B cell (primary cell): ENCODE results near the gene BCL2L1. TPM values are rescaled to one million over a fixed set of nuclear protein-coding genes. Genes with fewer than 3 reads are reported as not detected.

ENCODE experiments used
- ATAC-seq: fragments of 200-7000 bp; cut with Tn5 transposase; one replicate; pipeline ENCODE4 v1.10.0; 2021; ENCODE audit warnings: low read depth, mild to moderate bottlenecking, moderate number of reproducible peaks, moderate library complexity
- CTCF ChIA-PET: fragments of 350-600 bp; sonication (Branson Sonifier 250); formaldehyde crosslinking; loops from one replicate; lab custom pipeline; 2021; ENCODE audit warnings: antibody characterized with exemption, inconsistent platforms; lab: Charles Lee
- POLR2A ChIA-PET: fragments of 350-600 bp; sonication (Branson Sonifier 250); formaldehyde crosslinking; loops from one replicate; lab custom pipeline; 2021; ENCODE audit warnings: antibody characterized with exemption; lab: Charles Lee
- DNase-seq: peaks from one replicate; pipeline ENCODE4 v3.0.0; 2013
- H2AFZ ChIP-seq: 2 replicates; pipeline ENCODE4 v1.6.1; 2012; ENCODE audit warnings: mild to moderate bottlenecking, low read depth, low read length; ENCODE audit not compliant: insufficient read depth, poor library complexity, severe bottlenecking
- H3K27ac ChIP-seq, 2 donors: 1 replicate in 1 of 2; 2 replicates in 1 of 2; pipeline ENCODE4 v1.5.1; 2012 to 2013; ENCODE audit warnings: low read length in 2 of 2, mild to moderate bottlenecking in 2 of 2, moderate library complexity in 1 of 2
- H3K27me3 ChIP-seq, 4 experiments: fragments of 200-600 bp in 1 of 4; sonication (generic) in 1 of 4; replicated peaks in 1 of 4; 1 replicate in 2 of 4; 2 replicates in 2 of 4; pipeline versions ENCODE4 v1.6.1 to v1.7.0; 2013 to 2016; ENCODE audit warnings: low read length in 3 of 4, mild to moderate bottlenecking in 2 of 4, mixed read lengths in 1 of 4, moderate library complexity in 1 of 4; ENCODE audit not compliant: insufficient read depth in 4 of 4, control insufficient read depth in 3 of 4; ENCODE audit errors: control extremely low read depth in 1 of 4
- H3K36me3 ChIP-seq, 2 experiments: replicated peaks in 1 of 2; 1 replicate in 1 of 2; 2 replicates in 1 of 2; pipeline versions ENCODE4 v1.6.1 to v1.7.1; 2013; ENCODE audit warnings: low read length in 1 of 2; ENCODE audit not compliant: insufficient read depth in 2 of 2, control insufficient read depth in 1 of 2; ENCODE audit errors: control extremely low read depth in 1 of 2, extremely low read depth in 1 of 2
- H3K4me1 ChIP-seq, 2 donors: fragments of 200-600 bp in 1 of 2; sonication (generic) in 1 of 2; 1 replicate in 1 of 2; 2 replicates in 1 of 2; pipeline versions ENCODE4 v1.5.1 to v1.6.1; 2013 to 2017; ENCODE audit warnings: low read length in 2 of 2; ENCODE audit not compliant: control insufficient read depth in 2 of 2, insufficient read depth in 2 of 2
- H3K4me2 ChIP-seq: replicated peaks from 2 replicates; pipeline ENCODE3; 2012; ENCODE audit warnings: mild to moderate bottlenecking, low read depth, low read length; ENCODE audit not compliant: poor library complexity, severe bottlenecking
- H3K4me3 ChIP-seq, 5 experiments: fragments of 200-600 bp in 1 of 5; sonication (generic) in 1 of 5; 1 replicate in 3 of 5; 2 replicates in 2 of 5; pipeline versions ENCODE4 v1.5.1 to v1.7.0; 2011 to 2016; ENCODE audit warnings: low read length in 4 of 5, mild to moderate bottlenecking in 4 of 5, low read depth in 2 of 5, control low read depth in 1 of 5, moderate library complexity in 1 of 5; ENCODE audit not compliant: insufficient read depth in 1 of 5; ENCODE audit errors: control extremely low read depth in 1 of 5, extremely low read depth in 1 of 5
- H3K79me2 ChIP-seq: fragments of 200-600 bp; sonication (generic); one replicate; pipeline ENCODE4 v1.6.0; 2016; ENCODE audit warnings: low read length; ENCODE audit not compliant: control insufficient read depth, insufficient read depth
- H3K9ac ChIP-seq: fragments of 200-600 bp; sonication (generic); 2 replicates; pipeline ENCODE4 v1.6.1; 2017; ENCODE audit warnings: mild to moderate bottlenecking, low read length, moderate library complexity
- H3K9me3 ChIP-seq, 3 donors: one replicate each; pipeline versions ENCODE4 v1.6.1 to v1.7.1; 2013; ENCODE audit warnings: low read length in 2 of 3; ENCODE audit not compliant: control insufficient read depth in 2 of 3, insufficient read depth in 1 of 3; ENCODE audit errors: control extremely low read depth in 1 of 3
- H4K20me1 ChIP-seq: 2 replicates; pipeline ENCODE4 v1.6.0; 2012; ENCODE audit warnings: mild to moderate bottlenecking, low read length; ENCODE audit not compliant: insufficient read depth, control insufficient read depth, poor library complexity, severe bottlenecking
- H3K27ac Mint-ChIP-seq: one replicate; pipeline ENCODE4 v1.8.0; 2021; ENCODE audit warnings: mixed read lengths
- H3K27me3 Mint-ChIP-seq: one replicate; pipeline ENCODE4 v1.8.0; 2021; ENCODE audit warnings: mixed read lengths
- H3K4me1 Mint-ChIP-seq: one replicate; pipeline ENCODE4 v1.8.0; 2021; ENCODE audit warnings: mixed read lengths
- H3K4me3 Mint-ChIP-seq: one replicate; pipeline ENCODE4 v1.8.0; 2021; ENCODE audit warnings: mixed read lengths
- H3K9me3 Mint-ChIP-seq: one replicate; pipeline ENCODE4 v1.8.0; 2022; ENCODE audit warnings: mixed read lengths; ENCODE audit not compliant: insufficient read depth
- CTCF ChIP-seq: fragments of 200-600 bp; IDR thresholded peaks from one replicate; pipeline ENCODE4 v1.8.0; 2022; ENCODE audit warnings: antibody characterized with exemption, mild to moderate bottlenecking
- EZH2 ChIP-seq: IDR thresholded peaks from 2 replicates; pipeline ENCODE4 v1.6.1; 2012; ENCODE audit warnings: borderline replicate concordance, low read depth, mild to moderate bottlenecking, moderate library complexity, low read length; ENCODE audit not compliant: insufficient read depth, poor library complexity, severe bottlenecking
- WGBS: methylation state at CpG from one replicate; pipeline ENCODE4 v1.1.5; 2013; ENCODE audit warnings: missing lambda C conversion rate; ENCODE audit not compliant: insufficient coverage; 5-methylcytosine and 5-hydroxymethylcytosine counted together
- intact Hi-C: fragments of 100-400 bp; cut with micrococcal nuclease; formaldehyde crosslinking; loops from one replicate; pipeline ENCODE4 v1.10.0; 2022
- polyA plus RNA-seq: library from polyadenylated mRNA; depleted of rRNA; stranded (reverse); fragments of >200 nt; gene quantifications from 2 replicates; pipeline ENCODE4 v1.2.3, GENCODE V29; 2012
- total RNA-seq, 2 donors: library from RNA; stranded (reverse); fragments of 120-200 nt in 1 of 2; gene quantifications; 1 replicate in 1 of 2; 2 replicates in 1 of 2; pipeline versions ENCODE4 v1.2.3 to v1.2.4, GENCODE V29; 2013 to 2022

BCL2L1 gene
- total and polyA plus RNA-seq, 2 donors (not counting 1 experiment from before 2014, with no cell fraction given), result 10.1 to 33.0 TPM

GRCh38 chr20:31642837-31643236 is 79.8 kb downstream of the BCL2L1 start:
- Histone ChIP-seq H3K9me3 (no peaks in the 10 kb centered on the region), H3K27me3 (no peaks in the 10 kb centered on the region), H3K4me3 (no peak overlapping the region), H3K4me2 (no peak overlapping the region), H4K20me1 (no peaks in the 10 kb centered on the region), H3K79me2 (no peaks in the 10 kb centered on the region), H2AFZ (no peak overlapping the region), H3K27ac (no peak overlapping the region), H3K9ac (no peak overlapping the region), H3K36me3 (no peaks in the 10 kb centered on the region), H3K4me1 (no peaks in the 10 kb centered on the region)
- no peak overlapping the region for H3K4me3 Mint-ChIP-seq
- no peaks in the 10 kb centered on the region for H3K4me1 Mint-ChIP-seq
- intact Hi-C loops, result no loop called here
- TF ChIP-seq CTCF, result no peak
- TF ChIP-seq EZH2, result no peak
- ChIA-PET CTCF (no interaction called here), POLR2A (no interaction called here)
- peaks cover 8% of the 10 kb centered on the region for H3K27me3 Mint-ChIP-seq
- H3K9me3 Mint-ChIP-seq, result no peaks in the 10 kb centered on the region
- WGBS, result 10% methylated on average over 1 of the region's 1 CpG
- no peak overlapping the region for H3K27ac Mint-ChIP-seq
- no peak for DNase-seq
- no peak for ATAC-seq

- H3K27ac ChIP-seq, result no peak overlapping the region
- 83% methylated on average over 2 of the region's 6 CpGs for WGBS
- no peak overlapping the region for H3K4me2 ChIP-seq
- no peaks in the 10 kb centered on the region for H4K20me1 ChIP-seq
- DNase-seq (no peak), ATAC-seq (no peak)
- no peak for TF ChIP-seq CTCF
- TF ChIP-seq EZH2, result no peak
- no peak overlapping the region for H3K4me3 Mint-ChIP-seq
- H3K36me3 ChIP-seq, result no peaks in the 10 kb centered on the region
- H3K9me3 ChIP-seq, result no peaks in the 10 kb centered on the region
- peaks cover 8% of the 10 kb centered on the region for H3K27me3 Mint-ChIP-seq
- no peak overlapping the region for H3K27ac Mint-ChIP-seq
- POLR2A ChIA-PET, result no interaction called here
- H3K27me3 ChIP-seq, result no peaks in the 10 kb centered on the region
- H3K9me3 Mint-ChIP-seq, result no peaks in the 10 kb centered on the region
- no peaks in the 10 kb centered on the region for H3K4me1 Mint-ChIP-seq
- no peaks in the 10 kb centered on the region for H3K4me1 ChIP-seq
- no peak overlapping the region for H2AFZ ChIP-seq
- no peak overlapping the region for H3K9ac ChIP-seq
- H3K79me2 ChIP-seq, result no peaks in the 10 kb centered on the region
- CTCF ChIA-PET, result interaction anchor here (0.8 to 1.3 kb wide), 3 partner anchors 8 to 72 kb away, joined by 3 read pairs; no protein-coding TSS in a partner anchor
- intact Hi-C loops, result no loop called here
- no peak overlapping the region for H3K4me3 ChIP-seq
Observed at GRCh38 chr20:31641391-31641790, 81.3 kb downstream of the BCL2L1 start.
